GM10248 (cell line): ENCODE measurements around the gene SCAMP5.

ENCODE experiments used
- CTCF ChIA-PET: fragments of 300-600 bp; sonication (Branson Sonifier 250); formaldehyde crosslinking; extraction: SDS; loops from one replicate; lab custom pipeline; 2021; ENCODE audit warnings: antibody characterized with exemption; lab: Yijun Ruan, JAX
- POLR2A ChIA-PET: fragments of 350-650 bp; sonication (Branson Sonifier 250); formaldehyde crosslinking; extraction: SDS; loops from one replicate; lab custom pipeline; 2020; ENCODE audit warnings: antibody characterized with exemption; lab: Yijun Ruan, JAX
- DNase-seq: peaks from one replicate; pipeline ENCODE4 v3.0.0; 2012; ENCODE audit errors: extremely low spot score
- CTCF ChIP-seq: IDR thresholded peaks from 2 replicates; pipeline ENCODE4 v1.5.1; 2012; ENCODE audit warnings: mild to moderate bottlenecking, low read depth; ENCODE audit errors: extremely low read depth, missing control alignments, control extremely low read depth

SCAMP5 gene

DNA sequence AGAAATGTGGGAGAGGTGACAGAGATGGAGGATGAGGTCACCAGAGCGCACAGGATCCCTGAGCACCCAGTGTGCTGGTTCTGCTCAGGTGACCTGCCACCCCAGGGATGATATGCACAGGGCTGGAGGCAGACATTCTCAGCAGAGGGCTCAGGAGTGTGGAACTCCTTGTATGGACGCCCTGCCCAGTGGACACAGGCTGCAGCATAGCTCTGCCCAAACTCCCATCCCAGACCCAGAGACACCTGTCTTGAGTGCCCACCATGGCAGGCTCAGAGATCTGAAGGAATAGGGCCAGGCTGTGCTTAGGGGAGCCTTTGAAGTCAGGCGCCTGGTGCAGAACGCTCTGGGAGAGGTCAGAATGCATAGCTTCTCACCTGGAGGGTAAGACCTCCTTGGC, 75.3 kb downstream of the SCAMP5 start:
- ChIA-PET POLR2A (no interaction called here), CTCF (interaction anchor here (0.9 to 3.3 kb wide), 8 partner anchors 10 to 131 kb away, joined by 3 to 17 read pairs (median 3); no protein-coding TSS in a partner anchor)
- DNase-seq: no peak
- TF ChIP-seq CTCF: no peak
